OCI-LY7 (cell line): ENCODE data around the gene GAS6.

Experiments
- CTCF ChIP-seq: fragments of 200-600 bp; sonication (generic); conservative IDR thresholded peaks from 2 replicates; pipeline ENCODE4 v1.5.1; 2014; ENCODE audit warnings: mild to moderate bottlenecking, antibody characterized with exemption, low read length, moderate library complexity, mixed read lengths
- EZH2phosphoT487 ChIP-seq: fragments of 200-600 bp; sonication (generic); IDR thresholded peaks from 2 replicates; pipeline ENCODE4 v1.6.1; 2018; ENCODE audit warnings: low read depth, borderline replicate concordance, mild to moderate bottlenecking, mixed run types, antibody characterized with exemption, low read length, moderate library complexity, mixed read lengths

DNA sequence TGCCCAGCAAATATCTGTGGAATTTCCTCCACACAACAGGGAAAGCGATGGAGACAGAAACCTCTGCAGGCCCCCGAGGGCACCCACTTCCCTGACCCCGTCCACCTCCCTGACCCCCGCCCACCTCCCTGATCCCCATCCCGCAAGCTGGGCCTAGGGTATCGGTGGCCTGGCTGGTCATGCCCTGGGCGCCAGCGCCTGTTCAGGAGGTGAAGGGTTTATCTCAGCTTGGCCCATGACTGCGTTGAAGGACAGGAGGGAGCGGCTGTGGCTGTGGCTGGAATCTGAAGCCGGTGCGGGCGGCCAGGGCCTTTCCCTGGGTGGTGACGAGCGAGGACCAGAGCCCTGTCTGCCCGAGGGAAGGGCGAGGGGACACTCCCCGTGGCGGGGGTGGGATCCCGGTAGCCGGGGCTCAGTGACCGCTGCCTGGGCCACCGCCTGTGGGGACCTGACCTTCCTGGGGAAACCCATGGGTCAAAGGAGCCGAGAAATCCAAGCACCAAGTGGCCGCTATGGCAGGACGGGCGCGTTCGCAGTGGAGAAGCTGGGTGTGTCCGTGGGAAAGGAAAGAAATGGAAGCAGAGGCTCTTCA lies 20.7 kb downstream of the GAS6 start:
- TF ChIP-seq CTCF (no peak), EZH2phosphoT487 (no peak)
